Esophagus muscularis mucosa (tissue), 4 donors: ENCODE data around the gene TRRAP. TPM values are rescaled to one million over a fixed set of nuclear protein-coding genes. Genes with fewer than 3 reads are reported as not detected.

ENCODE experiments used
- DNase-seq: peaks from one replicate; pipeline ENCODE4 v3.0.0-alpha.2; 2017; ENCODE audit errors: extremely low spot score
- H3K27ac ChIP-seq, 4 donors: fragments of 200-600 bp; sonication (generic); replicated peaks in 1 of 4; 1 replicate in 3 of 4; 2 replicates in 1 of 4; pipeline ENCODE4 v1.5.1; 2016 to 2019; ENCODE audit warnings: mild to moderate bottlenecking in 1 of 4
- H3K27me3 ChIP-seq, 4 donors: fragments of 200-600 bp; sonication (generic); one replicate each; pipeline versions ENCODE4 v1.5.1 to v1.6.0; 2016 to 2019
- H3K36me3 ChIP-seq, 4 donors: fragments of 200-600 bp; sonication (generic); one replicate each; pipeline ENCODE4 v1.5.1; 2016 to 2019
- H3K4me1 ChIP-seq, 4 donors: fragments of 200-600 bp; sonication (generic); one replicate each; pipeline ENCODE4 v1.5.1; 2016 to 2019
- H3K4me3 ChIP-seq, 4 donors: fragments of 200-600 bp; sonication (generic); 1 replicate in 2 of 4; 2 replicates in 2 of 4; pipeline ENCODE4 v1.5.1; 2016 to 2019; ENCODE audit warnings: mild to moderate bottlenecking in 4 of 4, moderate library complexity in 1 of 4
- H3K9me3 ChIP-seq, 4 donors: fragments of 200-600 bp; sonication (generic); 1 replicate in 3 of 4; 2 replicates in 1 of 4; pipeline ENCODE4 v1.5.1; 2016 to 2019
- CTCF ChIP-seq, 3 experiments: fragments of 200-600 bp in 2 of 3; fragments of 450-650 bp in 1 of 3; sonication (generic) in 2 of 3; IDR thresholded peaks; one replicate each; pipeline ENCODE4 v1.5.1; 2017 to 2019; ENCODE audit warnings: antibody characterized with exemption in 3 of 3, mild to moderate bottlenecking in 2 of 3, moderate library complexity in 1 of 3
- EP300 ChIP-seq: sonication (generic); formaldehyde crosslinking; IDR thresholded peaks from one replicate; pipeline ENCODE4 v1.6.1; 2017; ENCODE audit warnings: antibody characterized with exemption
- POLR2A ChIP-seq: fragments of 450-650 bp; IDR thresholded peaks from one replicate; pipeline ENCODE4 v1.6.1; 2017; ENCODE audit warnings: antibody characterized with exemption, moderate library complexity, mild to moderate bottlenecking, low read depth
- POLR2AphosphoS5 ChIP-seq, 2 donors: sonication (generic); formaldehyde crosslinking; IDR thresholded peaks; one replicate each; pipeline ENCODE4 v1.6.1; 2017; ENCODE audit warnings: antibody characterized with exemption in 2 of 2
- WGBS: methylation state at CpG from one replicate; pipeline ENCODE4 v1.1.5; 2018; 5-methylcytosine and 5-hydroxymethylcytosine counted together
- intact Hi-C: fragments of 100-400 bp; cut with DNase I; formaldehyde crosslinking; loops from one replicate; pipeline ENCODE4 v1.15.1; 2023
- total RNA-seq, 4 donors: library from RNA; depleted of rRNA; stranded (reverse); fragments of >200 nt; gene quantifications; one replicate each; pipeline versions ENCODE4 v1.1.0 to v1.2.1, GENCODE V29; 2016

TRRAP gene
- total RNA-seq, 4 donors from 2014 or later = 22.9 to 38.0 (median 29.7) TPM

GRCh38 chr7:99038086-99038855, 159.9 kb downstream of the TRRAP start:
- no peak overlapping the region for H3K27ac ChIP-seq
- 89% methylated on average over 23 of the region's 25 CpGs for WGBS
- intact Hi-C loops = no loop called here

GRCh38 chr7:99039384-99039891, 161.1 kb downstream of the TRRAP start:
- H3K9me3 ChIP-seq = no peaks in the 10 kb centered on the region
- TF ChIP-seq POLR2AphosphoS5 (IDR thresholded peaks at IDR 0.05) (no peak), EP300 (no peak), CTCF (IDR thresholded peaks at IDR 0.05) (no peak), POLR2A (no peak)
- no peak overlapping the region for H3K4me3 ChIP-seq
- peaks cover 55 to 96% (median 89%) of the 10 kb centered on the region in 4 donors for H3K36me3 ChIP-seq
- 91% methylated on average over 8 of the region's 8 CpGs for WGBS
- DNase-seq = no peak
- H3K27me3 ChIP-seq = no peaks in the 10 kb centered on the region
- no peak overlapping the region for H3K27ac ChIP-seq
- H3K4me1 ChIP-seq = peaks cover 5 to 49% (median 28%) of the 10 kb centered on the region in 4 donors
- intact Hi-C loops = no loop called here

More at GRCh38 chr7:99038086-99038855, 159.9 kb downstream of the TRRAP start:
- Histone ChIP-seq H3K4me1 (peaks cover 5 to 45% (median 28%) of the 10 kb centered on the region in 4 donors), H3K27me3 (no peaks in the 10 kb centered on the region), H3K36me3 (peaks cover 57 to 96% (median 90%) of the 10 kb centered on the region in 4 donors), H3K9me3 (no peaks in the 10 kb centered on the region), H3K4me3 (no peak overlapping the region)
- TF ChIP-seq POLR2A = no peak
- no peak for TF ChIP-seq POLR2AphosphoS5 (IDR thresholded peaks at IDR 0.05)
- TF ChIP-seq EP300 = no peak
- TF ChIP-seq CTCF (IDR thresholded peaks at IDR 0.05) = no peak
- DNase-seq = no peak

GRCh38 chr7:99040104-99040958, 162.0 kb downstream of the TRRAP start:
- intact Hi-C loops = loop anchor here (1.0 to 5.0 kb wide), 2 partner anchors 102 to 273 kb away; partner anchors contain the start of gene SMURF1
- H3K27me3 ChIP-seq = no peaks in the 10 kb centered on the region
- peak overlapping the region; percentile 38 to 72 (median 60) for H3K27ac ChIP-seq
- H3K36me3 ChIP-seq = peaks cover 49 to 96% (median 89%) of the 10 kb centered on the region in 4 donors
- no peaks in the 10 kb centered on the region for H3K9me3 ChIP-seq
- DNase-seq = peak; percentile 96
- peaks cover 5 to 49% (median 28%) of the 10 kb centered on the region in 4 donors for H3K4me1 ChIP-seq
- no peak overlapping the region for H3K4me3 ChIP-seq
- TF ChIP-seq POLR2AphosphoS5 (IDR thresholded peaks at IDR 0.05) (peak; percentile 55), POLR2A (no peak), CTCF (IDR thresholded peaks at IDR 0.05) (peak; percentile 71 to 80 (median 80)), EP300 (no peak)
- 75% methylated on average over 29 of the region's 31 CpGs for WGBS

- Histone ChIP-seq H3K27ac (peak overlapping the region in 2 of 4 donors; percentile 63 to 72), H3K4me3 (no peak overlapping the region), H3K9me3 (no peaks in the 10 kb centered on the region), H3K4me1 (peaks cover 5 to 40% (median 23%) of the 10 kb centered on the region in 4 donors), H3K27me3 (no peaks in the 10 kb centered on the region), H3K36me3 (peaks cover 42 to 96% (median 88%) of the 10 kb centered on the region in 4 donors)
- TF ChIP-seq POLR2AphosphoS5 (IDR thresholded peaks at IDR 0.05) (no peak), POLR2A (no peak), EP300 (no peak), CTCF (IDR thresholded peaks at IDR 0.05) (no peak)
- intact Hi-C loops = loop anchor here (5.0 kb wide), 1 partner anchor 101 kb away; the partner anchor contains the start of gene SMURF1
- 67% methylated on average over 10 of the region's 11 CpGs for WGBS
- DNase-seq = no peak
Measured at GRCh38 chr7:99041526-99041925, 163.2 kb downstream of the TRRAP start.
